Hepatocyte (in vitro differentiated cells): Measurements from ENCODE around the gene ATXN3L. TPM values are rescaled to one million over a fixed set of nuclear protein-coding genes. Genes with fewer than 3 reads are reported as not detected.
A peak's percentile ranks its signal among the peaks of the same experiment; 100 is the strongest.

ENCODE experiments used
- DNase-seq: peaks from one replicate; pipeline ENCODE4 v3.0.0-alpha.2; 2016; ENCODE audit warnings: low spot score
- H2AFZ ChIP-seq: fragments of 200-600 bp; sonication (generic); 2 replicates; pipeline ENCODE4 v1.6.0; 2016; ENCODE audit warnings: antibody characterized with exemption, mild to moderate bottlenecking
- H3K27ac ChIP-seq: fragments of 200-600 bp; sonication (generic); 2 replicates; pipeline ENCODE4 v1.5.1; 2016; ENCODE audit warnings: mild to moderate bottlenecking
- H3K27me3 ChIP-seq: fragments of 200-600 bp; sonication (generic); 2 replicates; pipeline ENCODE4 v1.6.1; 2016
- H3K36me3 ChIP-seq: fragments of 200-600 bp; sonication (generic); replicated peaks from 2 replicates; pipeline ENCODE4 v1.5.1; 2016; ENCODE audit warnings: low read depth; ENCODE audit not compliant: insufficient read depth
- H3K4me1 ChIP-seq: fragments of 200-600 bp; sonication (generic); 2 replicates; pipeline ENCODE4 v1.5.1; 2016; ENCODE audit warnings: mild to moderate bottlenecking, moderate library complexity; ENCODE audit not compliant: insufficient read depth
- H3K4me2 ChIP-seq: fragments of 200-600 bp; sonication (generic); 2 replicates; pipeline ENCODE4 v1.6.0; 2016
- H3K4me3 ChIP-seq: fragments of 200-600 bp; sonication (generic); 2 replicates; pipeline ENCODE4 v1.5.1; 2016; ENCODE audit warnings: mild to moderate bottlenecking
- H3K79me2 ChIP-seq: fragments of 200-600 bp; sonication (generic); 2 replicates; pipeline ENCODE4 v1.6.0; 2017; ENCODE audit warnings: mild to moderate bottlenecking
- H3K9me2 ChIP-seq: fragments of 200-600 bp; sonication (generic); replicated peaks from 2 replicates; pipeline ENCODE4 v1.6.0; 2017; ENCODE audit warnings: mild to moderate bottlenecking; ENCODE audit not compliant: insufficient read depth
- H3K9me3 ChIP-seq: fragments of 200-600 bp; sonication (generic); 2 replicates; pipeline ENCODE4 v1.5.1; 2016; ENCODE audit warnings: low read depth, mild to moderate bottlenecking
- H4K20me1 ChIP-seq: fragments of 200-600 bp; sonication (generic); 2 replicates; pipeline ENCODE4 v1.6.0; 2016; ENCODE audit warnings: mild to moderate bottlenecking; ENCODE audit not compliant: insufficient read depth, poor library complexity, severe bottlenecking
- EZH2 ChIP-seq: fragments of 200-600 bp; sonication (generic); IDR thresholded peaks from 2 replicates; pipeline ENCODE4 v1.6.1; 2016; ENCODE audit warnings: antibody characterized with exemption, mild to moderate bottlenecking, borderline replicate concordance
- EZH2phosphoT487 ChIP-seq: fragments of 200-600 bp; sonication (generic); IDR thresholded peaks from one replicate; pipeline ENCODE4 v1.6.1; 2018; ENCODE audit warnings: antibody characterized with exemption, mild to moderate bottlenecking, low read depth, moderate library complexity; ENCODE audit not compliant: unreplicated experiment, severe bottlenecking
- WGBS: methylation state at CpG from one replicate; pipeline ENCODE4 v1.1.6; 2016; ENCODE audit warnings: low lambda C conversion rate; ENCODE audit errors: missing lambda C conversion rate; 5-methylcytosine and 5-hydroxymethylcytosine counted together
- polyA plus RNA-seq: library from polyadenylated mRNA; unstranded; fragments of >200 nt; fragmentation: Nextera tagmentation; extraction: Ambion mirVana; gene quantifications from 2 replicates; pipeline ENCODE4 v1.2.1, GENCODE V29; 2016
- total RNA-seq: library from RNA; depleted of rRNA; stranded (reverse); fragments of >200 nt; gene quantifications from 2 replicates; pipeline ENCODE4 v1.2.3, GENCODE V29; 2014
- TF ChIP-seq, protein P1 (sequence below): fragments of 200-600 bp; sonication (generic); IDR thresholded peaks from 2 replicates; pipeline ENCODE4 v1.5.1; 2016; ENCODE audit warnings: antibody characterized with exemption, mild to moderate bottlenecking; ENCODE audit not compliant: poor library complexity

ATXN3L gene
- total and polyA plus RNA-seq, 2 experiments from 2014 or later: not detected

- Histone ChIP-seq H3K27me3 (no peaks in the 10 kb centered on the region), H3K4me2 (no peak overlapping the region), H3K4me3 (no peak overlapping the region), H3K79me2 (no peaks in the 10 kb centered on the region), H3K27ac (no peak overlapping the region), H4K20me1 (no peaks in the 10 kb centered on the region), H3K9me3 (no peaks in the 10 kb centered on the region), H2AFZ (no peak overlapping the region), H3K9me2 (peaks cover 4% of the 10 kb centered on the region), H3K4me1 (no peaks in the 10 kb centered on the region), H3K36me3 (no peaks in the 10 kb centered on the region)
- 74% methylated on average over 4 of the region's 4 CpGs for WGBS
- no peak for TF ChIP-seq EZH2
- TF ChIP-seq, protein P1, sequence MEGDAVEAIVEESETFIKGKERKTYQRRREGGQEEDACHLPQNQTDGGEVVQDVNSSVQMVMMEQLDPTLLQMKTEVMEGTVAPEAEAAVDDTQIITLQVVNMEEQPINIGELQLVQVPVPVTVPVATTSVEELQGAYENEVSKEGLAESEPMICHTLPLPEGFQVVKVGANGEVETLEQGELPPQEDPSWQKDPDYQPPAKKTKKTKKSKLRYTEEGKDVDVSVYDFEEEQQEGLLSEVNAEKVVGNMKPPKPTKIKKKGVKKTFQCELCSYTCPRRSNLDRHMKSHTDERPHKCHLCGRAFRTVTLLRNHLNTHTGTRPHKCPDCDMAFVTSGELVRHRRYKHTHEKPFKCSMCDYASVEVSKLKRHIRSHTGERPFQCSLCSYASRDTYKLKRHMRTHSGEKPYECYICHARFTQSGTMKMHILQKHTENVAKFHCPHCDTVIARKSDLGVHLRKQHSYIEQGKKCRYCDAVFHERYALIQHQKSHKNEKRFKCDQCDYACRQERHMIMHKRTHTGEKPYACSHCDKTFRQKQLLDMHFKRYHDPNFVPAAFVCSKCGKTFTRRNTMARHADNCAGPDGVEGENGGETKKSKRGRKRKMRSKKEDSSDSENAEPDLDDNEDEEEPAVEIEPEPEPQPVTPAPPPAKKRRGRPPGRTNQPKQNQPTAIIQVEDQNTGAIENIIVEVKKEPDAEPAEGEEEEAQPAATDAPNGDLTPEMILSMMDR: no peak
- no peak for TF ChIP-seq EZH2phosphoT487
- no peak for DNase-seq
These were observed 21.0 kb downstream of the ATXN3L start for GRCh38 chrX:13298836-13299235.

DNA sequence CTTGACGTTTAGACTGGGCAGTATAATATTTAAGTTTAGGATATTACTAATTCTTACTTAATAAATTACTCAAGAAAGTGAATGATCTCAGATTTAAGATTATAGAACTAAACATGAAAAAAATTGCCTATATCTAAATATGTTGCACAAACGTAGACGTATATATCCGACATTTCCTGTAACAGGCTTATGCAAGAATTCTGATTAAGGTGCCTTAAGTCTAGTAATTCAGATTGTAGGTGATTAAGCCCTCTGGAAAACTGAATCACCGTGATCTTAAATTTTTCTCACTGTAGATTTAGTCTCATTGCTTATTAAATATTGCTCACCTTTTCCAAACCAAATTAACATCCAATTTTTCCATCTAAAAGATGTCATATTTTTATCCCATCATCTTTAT, 24.0 kb downstream of the ATXN3L start:
- Histone ChIP-seq H4K20me1 (no peaks in the 10 kb centered on the region), H3K79me2 (no peaks in the 10 kb centered on the region), H3K4me3 (no peak overlapping the region), H3K4me2 (no peak overlapping the region), H3K27ac (no peak overlapping the region), H3K9me3 (no peaks in the 10 kb centered on the region), H3K4me1 (peaks cover 6% of the 10 kb centered on the region), H3K9me2 (peaks cover 2% of the 10 kb centered on the region), H3K36me3 (no peaks in the 10 kb centered on the region), H3K27me3 (no peaks in the 10 kb centered on the region), H2AFZ (no peak overlapping the region)
- no peak for DNase-seq
- 81% methylated on average over 5 of the region's 5 CpGs for WGBS
- no peak for TF ChIP-seq EZH2
- TF ChIP-seq EZH2phosphoT487: no peak
- TF ChIP-seq, protein P1: no peak

- H2AFZ ChIP-seq: peak overlapping the region; percentile 18
- H3K4me3 ChIP-seq: no peak overlapping the region
- H3K4me1 ChIP-seq: peaks cover 6% of the 10 kb centered on the region
- no peaks in the 10 kb centered on the region for H3K79me2 ChIP-seq
- WGBS: 42% methylated on average over 6 of the region's 6 CpGs
- H4K20me1 ChIP-seq: no peaks in the 10 kb centered on the region
- no peaks in the 10 kb centered on the region for H3K27me3 ChIP-seq
- no peaks in the 10 kb centered on the region for H3K36me3 ChIP-seq
- H3K9me3 ChIP-seq: no peaks in the 10 kb centered on the region
- peak overlapping the region; percentile 23 for H3K4me2 ChIP-seq
- DNase-seq: peak; percentile 8
- TF ChIP-seq, protein P1: no peak
- TF ChIP-seq EZH2: no peak
- no peak for TF ChIP-seq EZH2phosphoT487
- H3K27ac ChIP-seq: no peak overlapping the region
- no peaks in the 10 kb centered on the region for H3K9me2 ChIP-seq
These were observed 26.2 kb downstream of the ATXN3L start for GRCh38 chrX:13293700-13294099.
